GM23248 (cell line): Measurements from ENCODE around the gene SIK1. TPM values are rescaled to one million over a fixed set of nuclear protein-coding genes. Genes with fewer than 3 reads are reported as not detected.
"Not testable (repeated sequence)": the region's sequence is repeated elsewhere in the genome, so short reads cannot be mapped to it uniquely, and the experiment has no call there.

Source experiments
- DNase-seq: peaks from one replicate; pipeline ENCODE4 v3.0.0-alpha.2; 2015
- H2AFZ ChIP-seq: fragments of 200-600 bp; sonication (generic); 2 replicates; pipeline ENCODE4 v1.6.1; 2016; ENCODE audit warnings: antibody characterized with exemption
- H3F3A ChIP-seq: fragments of 200-600 bp; sonication (generic); 2 replicates; pipeline ENCODE4 v1.6.1; 2016; ENCODE audit warnings: mild to moderate bottlenecking, antibody characterized with exemption, mixed run types; ENCODE audit not compliant: insufficient read depth
- H3K27ac ChIP-seq: fragments of 200-600 bp; sonication (generic); 2 replicates; pipeline ENCODE4 v1.5.1; 2016; ENCODE audit warnings: mild to moderate bottlenecking
- H3K27me3 ChIP-seq: fragments of 200-600 bp; sonication (generic); replicated peaks from 2 replicates; pipeline ENCODE4 v1.6.1; 2016; ENCODE audit warnings: mild to moderate bottlenecking; ENCODE audit not compliant: insufficient read depth
- H3K36me3 ChIP-seq: fragments of 200-600 bp; sonication (generic); 2 replicates; pipeline ENCODE4 v1.6.1; 2016; ENCODE audit warnings: low read depth, mild to moderate bottlenecking
- H3K4me1 ChIP-seq: fragments of 200-600 bp; sonication (generic); 2 replicates; pipeline ENCODE4 v1.6.1; 2016; ENCODE audit warnings: mild to moderate bottlenecking; ENCODE audit not compliant: insufficient read depth
- H3K4me2 ChIP-seq: fragments of 200-600 bp; sonication (generic); one replicate; pipeline ENCODE4 v1.6.1; 2016; ENCODE audit warnings: mild to moderate bottlenecking; ENCODE audit not compliant: unreplicated experiment
- H3K4me3 ChIP-seq: fragments of 200-600 bp; sonication (generic); 2 replicates; pipeline ENCODE4 v1.5.1; 2016; ENCODE audit warnings: mild to moderate bottlenecking
- H3K79me2 ChIP-seq: fragments of 200-600 bp; sonication (generic); 2 replicates; pipeline ENCODE4 v1.6.1; 2016; ENCODE audit warnings: mild to moderate bottlenecking; ENCODE audit not compliant: insufficient read depth
- H3K9ac ChIP-seq: fragments of 200-600 bp; sonication (generic); 2 replicates; pipeline ENCODE4 v1.6.1; 2016; ENCODE audit warnings: mild to moderate bottlenecking
- H3K9me2 ChIP-seq: fragments of 200-600 bp; sonication (generic); 2 replicates; pipeline ENCODE4 v1.6.1; 2016; ENCODE audit warnings: mixed run types, mild to moderate bottlenecking, moderate library complexity; ENCODE audit not compliant: insufficient read depth
- H3K9me3 ChIP-seq: fragments of 200-600 bp; sonication (generic); one replicate; pipeline ENCODE4 v1.6.1; 2017; ENCODE audit warnings: low read depth
- H4K20me1 ChIP-seq: fragments of 200-600 bp; sonication (generic); 2 replicates; pipeline ENCODE4 v1.6.0; 2016; ENCODE audit not compliant: insufficient read depth
- WGBS, 2 experiments: methylation state at CpG; one replicate each; pipeline ENCODE4 v1.1.6; 2015 to 2017; ENCODE audit warnings: low lambda C conversion rate in 2 of 2, low coverage in 1 of 2; ENCODE audit errors: missing lambda C conversion rate in 2 of 2; 5-methylcytosine and 5-hydroxymethylcytosine counted together
- in situ Hi-C: fragments of 300-500 bp; cut with MboI; formaldehyde crosslinking; loops from 2 replicates; pipeline ENCODE4 v1.15.0; 2020
- polyA plus RNA-seq: library from polyadenylated mRNA; unstranded; fragments of >200 nt; fragmentation: Nextera tagmentation; extraction: Ambion mirVana; gene quantifications from 2 replicates; pipeline ENCODE4 v1.2.1, GENCODE V29; 2016
- total RNA-seq: library from RNA; depleted of rRNA; stranded (reverse); fragments of >200 nt; shearing (Covaris generic); gene quantifications from 2 replicates; pipeline ENCODE4 v1.2.3, GENCODE V29; 2014

The SIK1 gene
- total and polyA plus RNA-seq, 2 experiments from 2014 or later = 0.29 to 0.65 TPM

GRCh38 chr21:43412020-43412788, 14.7 kb downstream of the SIK1 start:
- H3K4me3 ChIP-seq, H3K27me3 ChIP-seq, H3K4me1 ChIP-seq, H3K27ac ChIP-seq, H3K9me2 ChIP-seq, H3K4me2 ChIP-seq, in situ Hi-C loops, H4K20me1 ChIP-seq, H3K9me3 ChIP-seq, H3K9ac ChIP-seq, H2AFZ ChIP-seq, H3K36me3 ChIP-seq, H3K79me2 ChIP-seq, DNase-seq, H3F3A ChIP-seq: not testable (repeated sequence)
- WGBS, 2 experiments = no CpG with 5 or more reads among the region's 28 CpGs

GRCh38 chr21:43410456-43411068, 16.4 kb downstream of the SIK1 start:
- 80 to 85% methylated on average over 2 to 4 of the region's 27 CpGs for WGBS, 2 experiments
- in situ Hi-C loops, H3K9me2 ChIP-seq: not testable (repeated sequence)

GRCh38 chr21:43407139-43407538, 19.8 kb downstream of the SIK1 start:
- H3K9me2 ChIP-seq, H3F3A ChIP-seq, H3K27me3 ChIP-seq, H3K4me3 ChIP-seq, H3K79me2 ChIP-seq, H3K4me2 ChIP-seq, in situ Hi-C loops, H3K9ac ChIP-seq, H2AFZ ChIP-seq, H3K4me1 ChIP-seq, H3K36me3 ChIP-seq, H4K20me1 ChIP-seq, H3K27ac ChIP-seq, DNase-seq, H3K9me3 ChIP-seq: not testable (repeated sequence)
- WGBS, 2 experiments = no CpG with 5 or more reads among the region's 13 CpGs

More at GRCh38 chr21:43410456-43411068, 16.4 kb downstream of the SIK1 start:
- not testable (repeated sequence) for H4K20me1 ChIP-seq, H3F3A ChIP-seq, H3K36me3 ChIP-seq, H3K4me1 ChIP-seq, H3K27me3 ChIP-seq, DNase-seq, H3K4me3 ChIP-seq, H3K9ac ChIP-seq, H3K9me3 ChIP-seq, H2AFZ ChIP-seq, H3K4me2 ChIP-seq, H3K79me2 ChIP-seq, H3K27ac ChIP-seq

GRCh38 chr21:43404450-43404849, 22.5 kb downstream of the SIK1 start:
- H3K79me2 ChIP-seq, H3K9me2 ChIP-seq, H3K9ac ChIP-seq, H3K4me2 ChIP-seq, H3K27me3 ChIP-seq, in situ Hi-C loops, H3K36me3 ChIP-seq, H3K27ac ChIP-seq, H2AFZ ChIP-seq, H3F3A ChIP-seq, DNase-seq, H3K4me3 ChIP-seq, H3K9me3 ChIP-seq, H4K20me1 ChIP-seq, H3K4me1 ChIP-seq: not testable (repeated sequence)
- no CpG with 5 or more reads among the region's 14 CpGs for WGBS, 2 experiments

GRCh38 chr21:43403651-43404430, 23.1 kb downstream of the SIK1 start:
- H3K9me2 ChIP-seq, H3K4me1 ChIP-seq, H3K4me3 ChIP-seq, in situ Hi-C loops, H3K27me3 ChIP-seq, DNase-seq, H4K20me1 ChIP-seq, H3K36me3 ChIP-seq, H2AFZ ChIP-seq, H3K9ac ChIP-seq, H3K9me3 ChIP-seq, H3K4me2 ChIP-seq, H3F3A ChIP-seq, H3K27ac ChIP-seq, H3K79me2 ChIP-seq: not testable (repeated sequence)
- no CpG with 5 or more reads among the region's 22 CpGs for WGBS, 2 experiments

- H3K36me3 ChIP-seq = not testable (repeated sequence)
Measured at GRCh38 chr21:43401125-43401524, 25.8 kb downstream of the SIK1 start.

GRCh38 chr21:43399595-43400015, 27.3 kb downstream of the SIK1 start:
- H3K4me2 ChIP-seq, H3K9me3 ChIP-seq, H3K27ac ChIP-seq, H2AFZ ChIP-seq, H4K20me1 ChIP-seq, H3K79me2 ChIP-seq, H3F3A ChIP-seq, H3K4me1 ChIP-seq, DNase-seq, H3K9ac ChIP-seq, in situ Hi-C loops, H3K4me3 ChIP-seq, H3K9me2 ChIP-seq, H3K27me3 ChIP-seq, H3K36me3 ChIP-seq: not testable (repeated sequence)
- no CpG with 5 or more reads among the region's 15 CpGs for WGBS, 2 experiments

More at GRCh38 chr21:43401125-43401524, 25.8 kb downstream of the SIK1 start:
- H3K79me2 ChIP-seq, DNase-seq, H3K4me3 ChIP-seq, H3K9me3 ChIP-seq, H3K27ac ChIP-seq, H3K9ac ChIP-seq, in situ Hi-C loops, H3F3A ChIP-seq, H4K20me1 ChIP-seq, H3K4me2 ChIP-seq, H3K27me3 ChIP-seq, H2AFZ ChIP-seq, H3K4me1 ChIP-seq, H3K9me2 ChIP-seq: not testable (repeated sequence)
- no CpG with 5 or more reads among the region's 11 CpGs for WGBS, 2 experiments
